WTC11 (cell line): ENCODE data around the gene ZNF684. TPM values are rescaled to one million over a fixed set of nuclear protein-coding genes. Genes with fewer than 3 reads are reported as not detected.

Source experiments
- ATAC-seq: fragments of 200-7000 bp; cut with Tn5 transposase; 2 replicates; pipeline ENCODE4 v1.10.0; 2021; ENCODE audit warnings: mild to moderate bottlenecking, moderate library complexity
- CTCF ChIA-PET: fragments of 300-600 bp; sonication (Branson Sonifier 250); formaldehyde crosslinking; loops from one replicate; lab custom pipeline; 2021; ENCODE audit warnings: antibody characterized with exemption; lab: Charles Lee
- POLR2A ChIA-PET: fragments of 350-600 bp; sonication (Branson Sonifier 250); formaldehyde crosslinking; loops from one replicate; lab custom pipeline; 2021; ENCODE audit warnings: antibody characterized with exemption; lab: Charles Lee
- DNase-seq: peaks from one replicate; pipeline ENCODE4 v3.0.0; 2021; ENCODE audit warnings: low spot score
- H3K27ac Mint-ChIP-seq: 2 replicates; pipeline ENCODE4 v1.8.0; 2021; ENCODE audit warnings: mixed read lengths
- H3K27me3 Mint-ChIP-seq: 2 replicates; pipeline ENCODE4 v1.8.0; 2021; ENCODE audit warnings: low read depth, mild to moderate bottlenecking, moderate library complexity, mixed read lengths
- H3K36me3 Mint-ChIP-seq: 2 replicates; pipeline ENCODE4 v1.8.0; 2021; ENCODE audit warnings: mixed read lengths
- H3K4me1 Mint-ChIP-seq: 2 replicates; pipeline ENCODE4 v1.8.0; 2022; ENCODE audit warnings: mixed read lengths
- H3K4me3 Mint-ChIP-seq: 2 replicates; pipeline ENCODE4 v1.8.0; 2021; ENCODE audit warnings: mild to moderate bottlenecking, moderate library complexity, mixed read lengths
- H3K9me3 Mint-ChIP-seq: 2 replicates; pipeline ENCODE4 v1.8.0; 2021; ENCODE audit warnings: mixed read lengths
- ATF1 ChIP-seq: sonication (generic); formaldehyde crosslinking; IDR thresholded peaks from 2 replicates; pipeline ENCODE4 v1.8.1; 2023; ENCODE audit warnings: mild to moderate bottlenecking, moderate library complexity, missing genetic modification reagents
- ATF3 ChIP-seq: sonication (generic); formaldehyde crosslinking; conservative IDR thresholded peaks from 2 replicates; pipeline ENCODE4 v1.8.1; 2022; ENCODE audit warnings: mild to moderate bottlenecking, missing genetic modification reagents
- E2F4 ChIP-seq: sonication (generic); formaldehyde crosslinking; IDR thresholded peaks from 2 replicates; pipeline ENCODE4 v1.8.1; 2022; ENCODE audit warnings: low read depth, mild to moderate bottlenecking, moderate library complexity, missing genetic modification reagents, borderline replicate concordance
- GABPB1 ChIP-seq: sonication (generic); formaldehyde crosslinking; IDR thresholded peaks from 2 replicates; pipeline ENCODE4 v1.8.1; 2023; ENCODE audit warnings: mild to moderate bottlenecking, missing genetic modification reagents
- MLX ChIP-seq: sonication (generic); formaldehyde crosslinking; IDR thresholded peaks from 2 replicates; pipeline ENCODE4 v1.8.1; 2023; ENCODE audit warnings: mild to moderate bottlenecking, missing genetic modification reagents, moderate library complexity
- MXD4 ChIP-seq: fragments of 250-450 bp; sonication (Bioruptor Pico); IDR thresholded peaks from 2 replicates; pipeline ENCODE4 v1.8.0; 2021; ENCODE audit warnings: mild to moderate bottlenecking, moderate library complexity, borderline replicate concordance
- MYBL2 ChIP-seq: sonication (generic); formaldehyde crosslinking; IDR thresholded peaks from 2 replicates; pipeline ENCODE4 v1.8.1; 2023; ENCODE audit warnings: mild to moderate bottlenecking, moderate library complexity, missing genetic modification reagents
- NFATC4 ChIP-seq: fragments of 250-450 bp; sonication (Bioruptor Pico); IDR thresholded peaks from 2 replicates; pipeline ENCODE4 v1.9.0; 2021; ENCODE audit warnings: mild to moderate bottlenecking
- PRDM15 ChIP-seq: sonication (generic); formaldehyde crosslinking; IDR thresholded peaks from 2 replicates; pipeline ENCODE4 v1.8.0; 2022; ENCODE audit warnings: missing genetic modification reagents
- RELA ChIP-seq: sonication (generic); formaldehyde crosslinking; IDR thresholded peaks from 2 replicates; pipeline ENCODE4 v1.8.1; 2022; ENCODE audit warnings: missing genetic modification reagents, mild to moderate bottlenecking, borderline replicate concordance
- SMAD3 ChIP-seq: sonication (generic); formaldehyde crosslinking; IDR thresholded peaks from 2 replicates; pipeline ENCODE4 v1.8.0; 2022; ENCODE audit warnings: missing genetic modification reagents, mild to moderate bottlenecking, borderline replicate concordance
- STAT6 ChIP-seq: sonication (generic); formaldehyde crosslinking; conservative IDR thresholded peaks from 2 replicates; pipeline ENCODE4 v1.8.1; 2023; ENCODE audit warnings: mild to moderate bottlenecking, low read depth, missing genetic modification reagents, moderate library complexity
- TCF7 ChIP-seq: sonication (generic); formaldehyde crosslinking; IDR thresholded peaks from 2 replicates; pipeline ENCODE4 v1.8.0; 2022; ENCODE audit warnings: mild to moderate bottlenecking, low read depth, missing genetic modification reagents, moderate library complexity
- TP53 ChIP-seq: sonication (generic); formaldehyde crosslinking; IDR thresholded peaks from 2 replicates; pipeline ENCODE4 v1.8.1; 2023; ENCODE audit warnings: mild to moderate bottlenecking, missing genetic modification reagents
- USF1 ChIP-seq: sonication (generic); formaldehyde crosslinking; IDR thresholded peaks from 2 replicates; pipeline ENCODE4 v1.8.0; 2022; ENCODE audit warnings: mild to moderate bottlenecking, missing genetic modification reagents
- USF2 ChIP-seq: sonication (generic); formaldehyde crosslinking; IDR thresholded peaks from 2 replicates; pipeline ENCODE4 v1.8.1; 2023; ENCODE audit warnings: mild to moderate bottlenecking, missing genetic modification reagents, moderate library complexity
- ZNF232 ChIP-seq: sonication (generic); formaldehyde crosslinking; IDR thresholded peaks from 2 replicates; pipeline ENCODE4 v1.8.0; 2022; ENCODE audit warnings: mild to moderate bottlenecking, missing genetic modification reagents
- ZNF425 ChIP-seq: fragments of 250-450 bp; sonication (Bioruptor Pico); conservative IDR thresholded peaks from 2 replicates; pipeline ENCODE4 v1.9.0; 2021; ENCODE audit warnings: mild to moderate bottlenecking
- total RNA-seq: library from RNA; stranded (reverse); gene quantifications from 3 replicates; pipeline ENCODE4 v1.2.3, GENCODE V29; 2021

ZNF684 gene
- total RNA-seq, 1 experiment from 2014 or later, result 9.8 TPM

GRCh38 chr1:40594187-40594531 is 62.7 kb downstream of the ZNF684 start:
- POLR2A ChIA-PET, result no interaction called here
- Mint-ChIP-seq H3K27me3 (peaks cover 3% of the 10 kb centered on the region; the same call in 1 of the 2 replicates), H3K4me1 (no peaks in the 10 kb centered on the region), H3K36me3 (peaks cover 16% of the 10 kb centered on the region), H3K4me3 (no peak overlapping the region), H3K9me3 (peaks cover 23% of the 10 kb centered on the region), H3K27ac (no peak overlapping the region)
- TF ChIP-seq MYBL2 (CRISPR knock-in tag) (no peak), MLX (no peak), USF2 (CRISPR knock-in tag) (no peak), RELA (CRISPR knock-in tag) (no peak), NFATC4 (CRISPR knock-in tag) (no peak), SMAD3 (CRISPR knock-in tag) (no peak), PRDM15 (CRISPR knock-in tag) (no peak), E2F4 (CRISPR knock-in tag) (no peak), ZNF232 (no peak), ATF1 (CRISPR knock-in tag) (no peak), ATF3 (CRISPR knock-in tag) (no peak), USF1 (CRISPR knock-in tag) (no peak), ZNF425 (CRISPR knock-in tag) (no peak), MXD4 (no peak), TCF7 (no peak), GABPB1 (CRISPR knock-in tag) (no peak), TP53 (CRISPR knock-in tag) (no peak), STAT6 (CRISPR knock-in tag) (no peak)
- ATAC-seq (no peak), DNase-seq (no peak)
- CTCF ChIA-PET, result interaction anchor here (1.0 to 1.1 kb wide), 2 partner anchors 62 to 450 kb away, joined by 3 to 7 read pairs; no protein-coding TSS in a partner anchor
